Astrocyte (in vitro differentiated cells and primary cell): ENCODE measurements around the gene USP1. TPM values are rescaled to one million over a fixed set of nuclear protein-coding genes. Genes with fewer than 3 reads are reported as not detected.

ENCODE experiments used
- DNase-seq: peaks from one replicate; pipeline ENCODE4 v3.0.0-alpha.2; 2010; ENCODE audit warnings: low read depth
- FAIRE-seq: peaks from 2 replicates; lab custom pipeline; 2011; peaks lifted over from hg19 to GRCh38; lab: Jason Lieb, UNC
- H2AFZ ChIP-seq: 2 replicates; pipeline ENCODE4 v1.6.0; 2012; ENCODE audit warnings: low read depth, low read length, inconsistent platforms
- H3K27ac ChIP-seq: 2 replicates; pipeline ENCODE4 v1.5.1; 2011; ENCODE audit warnings: low read depth, low read length, inconsistent platforms
- H3K27me3 ChIP-seq: 2 replicates; pipeline ENCODE4 v1.6.0; 2011; ENCODE audit warnings: low read length, inconsistent platforms; ENCODE audit not compliant: insufficient read depth
- H3K36me3 ChIP-seq: 2 replicates; pipeline ENCODE4 v1.5.1; 2011; ENCODE audit warnings: low read length, inconsistent platforms; ENCODE audit not compliant: insufficient read depth
- H3K4me1 ChIP-seq: 2 replicates; pipeline ENCODE4 v1.5.1; 2011; ENCODE audit warnings: low read length, inconsistent platforms; ENCODE audit not compliant: insufficient read depth
- H3K4me2 ChIP-seq: 2 replicates; pipeline ENCODE4 v1.6.0; 2012; ENCODE audit warnings: low read length, inconsistent platforms
- H3K4me3 ChIP-seq: 2 replicates; pipeline ENCODE4 v1.5.1; 2011; ENCODE audit warnings: low read depth, mild to moderate bottlenecking, low read length, inconsistent platforms; ENCODE audit not compliant: insufficient read depth
- H3K79me2 ChIP-seq: 2 replicates; pipeline ENCODE4 v1.6.0; 2012; ENCODE audit warnings: mild to moderate bottlenecking, low read length, inconsistent platforms; ENCODE audit not compliant: insufficient read depth
- H3K9ac ChIP-seq: 2 replicates; pipeline ENCODE4 v1.6.0; 2012; ENCODE audit warnings: mild to moderate bottlenecking, low read length, inconsistent platforms
- H3K9me3 ChIP-seq: 2 replicates; pipeline ENCODE4 v1.5.1; 2012; ENCODE audit warnings: low read depth, mild to moderate bottlenecking, low read length, inconsistent platforms; ENCODE audit not compliant: insufficient read depth
- H4K20me1 ChIP-seq: 2 replicates; pipeline ENCODE4 v1.6.0; 2012; ENCODE audit warnings: low read length, inconsistent platforms; ENCODE audit not compliant: insufficient read depth
- H3K27ac Mint-ChIP-seq: one replicate; pipeline ENCODE4 v1.8.0; 2021; ENCODE audit warnings: mild to moderate bottlenecking, mixed read lengths; ENCODE audit not compliant: unreplicated experiment
- H3K27me3 Mint-ChIP-seq: one replicate; pipeline ENCODE4 v1.8.0; 2021; ENCODE audit warnings: low read depth, mixed read lengths; ENCODE audit not compliant: unreplicated experiment
- H3K36me3 Mint-ChIP-seq: one replicate; pipeline ENCODE4 v1.8.0; 2021; ENCODE audit warnings: low read depth, mixed read lengths; ENCODE audit not compliant: unreplicated experiment
- H3K4me1 Mint-ChIP-seq: one replicate; pipeline ENCODE4 v1.8.0; 2021; ENCODE audit warnings: low read depth, mixed read lengths; ENCODE audit not compliant: unreplicated experiment
- H3K4me3 Mint-ChIP-seq: one replicate; pipeline ENCODE4 v1.8.0; 2021; ENCODE audit warnings: mild to moderate bottlenecking, moderate library complexity, mixed read lengths; ENCODE audit not compliant: unreplicated experiment
- H3K9me3 Mint-ChIP-seq: one replicate; pipeline ENCODE4 v1.8.0; 2021; ENCODE audit warnings: mild to moderate bottlenecking, mixed read lengths; ENCODE audit not compliant: unreplicated experiment
- EZH2 ChIP-seq: IDR thresholded peaks from 2 replicates; pipeline ENCODE4 v1.6.1; 2012; ENCODE audit warnings: mild to moderate bottlenecking, low read length, inconsistent platforms; ENCODE audit not compliant: insufficient read depth
- total RNA-seq: library from RNA; stranded (reverse); gene quantifications from 2 replicates; pipeline ENCODE4 v1.2.1, GENCODE V29; 2021
- TF ChIP-seq, protein P1 (sequence below): IDR thresholded peaks from 2 replicates; pipeline ENCODE4 v1.5.1; 2011; ENCODE audit warnings: low read depth, mild to moderate bottlenecking, inconsistent platforms, low read length, moderate library complexity; ENCODE audit not compliant: insufficient read depth

USP1 gene
- total RNA-seq, 1 donor from 2014 or later: 12.8 TPM

DNA sequence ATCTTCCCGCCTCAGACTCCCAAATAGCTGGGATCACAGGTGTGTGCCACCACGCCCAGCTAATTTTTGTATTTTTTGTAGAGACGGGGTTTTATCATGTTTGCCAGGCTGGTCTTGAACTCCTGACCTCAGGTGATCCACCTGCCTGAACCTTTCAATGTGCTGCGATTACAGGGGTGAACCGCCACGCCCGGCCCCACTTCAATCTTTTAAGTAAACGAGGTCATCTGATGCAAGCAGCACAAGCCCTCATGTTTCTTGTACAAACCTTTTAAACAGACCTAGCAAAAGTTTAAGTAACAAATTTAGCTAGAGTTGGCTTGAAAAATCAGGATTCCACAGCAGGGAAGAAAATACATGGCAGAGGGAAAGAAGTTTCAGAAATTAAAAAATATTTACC, 21.2 kb upstream of the USP1 start:
- H3K27me3 Mint-ChIP-seq: no peaks in the 10 kb centered on the region
- H4K20me1 ChIP-seq: no peaks in the 10 kb centered on the region
- DNase-seq (no peak), FAIRE-seq (no peak)
- no peaks in the 10 kb centered on the region for H3K36me3 Mint-ChIP-seq
- no peak overlapping the region for H3K27ac Mint-ChIP-seq
- H3K27me3 ChIP-seq: no peaks in the 10 kb centered on the region
- H3K4me3 Mint-ChIP-seq: no peak overlapping the region
- no peak overlapping the region for H3K27ac ChIP-seq
- H3K79me2 ChIP-seq: no peaks in the 10 kb centered on the region
- H3K4me1 Mint-ChIP-seq: peaks cover 8% of the 10 kb centered on the region
- H3K4me3 ChIP-seq: no peak overlapping the region
- no peaks in the 10 kb centered on the region for H3K9me3 ChIP-seq
- H3K4me2 ChIP-seq: no peak overlapping the region
- H2AFZ ChIP-seq: no peak overlapping the region
- no peak for TF ChIP-seq EZH2
- TF ChIP-seq, protein P1, sequence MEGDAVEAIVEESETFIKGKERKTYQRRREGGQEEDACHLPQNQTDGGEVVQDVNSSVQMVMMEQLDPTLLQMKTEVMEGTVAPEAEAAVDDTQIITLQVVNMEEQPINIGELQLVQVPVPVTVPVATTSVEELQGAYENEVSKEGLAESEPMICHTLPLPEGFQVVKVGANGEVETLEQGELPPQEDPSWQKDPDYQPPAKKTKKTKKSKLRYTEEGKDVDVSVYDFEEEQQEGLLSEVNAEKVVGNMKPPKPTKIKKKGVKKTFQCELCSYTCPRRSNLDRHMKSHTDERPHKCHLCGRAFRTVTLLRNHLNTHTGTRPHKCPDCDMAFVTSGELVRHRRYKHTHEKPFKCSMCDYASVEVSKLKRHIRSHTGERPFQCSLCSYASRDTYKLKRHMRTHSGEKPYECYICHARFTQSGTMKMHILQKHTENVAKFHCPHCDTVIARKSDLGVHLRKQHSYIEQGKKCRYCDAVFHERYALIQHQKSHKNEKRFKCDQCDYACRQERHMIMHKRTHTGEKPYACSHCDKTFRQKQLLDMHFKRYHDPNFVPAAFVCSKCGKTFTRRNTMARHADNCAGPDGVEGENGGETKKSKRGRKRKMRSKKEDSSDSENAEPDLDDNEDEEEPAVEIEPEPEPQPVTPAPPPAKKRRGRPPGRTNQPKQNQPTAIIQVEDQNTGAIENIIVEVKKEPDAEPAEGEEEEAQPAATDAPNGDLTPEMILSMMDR: no peak
- no peaks in the 10 kb centered on the region for H3K4me1 ChIP-seq
- no peaks in the 10 kb centered on the region for H3K9me3 Mint-ChIP-seq
- no peaks in the 10 kb centered on the region for H3K36me3 ChIP-seq
- no peak overlapping the region for H3K9ac ChIP-seq

DNA sequence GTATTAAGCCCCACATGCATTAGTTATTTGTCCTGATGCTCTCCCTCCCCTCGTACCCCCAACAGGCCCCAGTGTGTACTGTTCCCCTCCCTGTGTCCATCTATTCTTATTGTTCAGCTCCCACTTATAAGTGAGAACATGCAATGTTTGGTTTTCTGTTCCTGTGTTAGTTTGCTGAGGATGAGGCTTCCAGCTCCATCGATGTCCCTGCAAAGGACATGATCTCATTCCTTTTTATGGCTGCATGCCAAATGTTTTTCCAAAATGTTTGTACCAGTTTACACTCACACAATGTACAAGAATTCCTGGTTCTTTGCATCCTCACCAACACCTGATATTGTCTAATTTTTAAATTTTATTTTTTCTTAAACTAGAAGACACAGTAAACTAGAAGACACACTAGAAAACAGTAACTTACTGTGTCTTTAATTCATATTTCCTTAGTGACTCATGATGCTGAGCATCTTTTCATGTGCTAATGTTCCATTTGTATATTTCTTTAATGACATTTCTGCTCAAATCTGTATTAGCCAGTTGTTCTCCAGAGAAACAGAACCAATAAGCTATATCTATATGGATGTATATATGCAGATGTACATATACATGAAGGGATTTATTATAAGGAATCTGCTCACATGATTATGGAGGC, 19.4 kb upstream of the USP1 start:
- Mint-ChIP-seq H3K27ac (no peak overlapping the region), H3K4me3 (no peak overlapping the region), H3K9me3 (no peaks in the 10 kb centered on the region), H3K27me3 (no peaks in the 10 kb centered on the region), H3K36me3 (no peaks in the 10 kb centered on the region), H3K4me1 (peaks cover 8% of the 10 kb centered on the region)
- H3K4me3 ChIP-seq: no peak overlapping the region
- FAIRE-seq: no peak
- no peaks in the 10 kb centered on the region for H3K27me3 ChIP-seq
- no peaks in the 10 kb centered on the region for H3K9me3 ChIP-seq
- no peaks in the 10 kb centered on the region for H3K36me3 ChIP-seq
- peak; percentile 21 for DNase-seq
- H3K27ac ChIP-seq: no peak overlapping the region
- no peaks in the 10 kb centered on the region for H4K20me1 ChIP-seq
- no peaks in the 10 kb centered on the region for H3K4me1 ChIP-seq
- H2AFZ ChIP-seq: no peak overlapping the region
- TF ChIP-seq EZH2: no peak
- TF ChIP-seq, protein P1: no peak
- H3K9ac ChIP-seq: no peak overlapping the region
- no peaks in the 10 kb centered on the region for H3K79me2 ChIP-seq
- H3K4me2 ChIP-seq: no peak overlapping the region

DNA sequence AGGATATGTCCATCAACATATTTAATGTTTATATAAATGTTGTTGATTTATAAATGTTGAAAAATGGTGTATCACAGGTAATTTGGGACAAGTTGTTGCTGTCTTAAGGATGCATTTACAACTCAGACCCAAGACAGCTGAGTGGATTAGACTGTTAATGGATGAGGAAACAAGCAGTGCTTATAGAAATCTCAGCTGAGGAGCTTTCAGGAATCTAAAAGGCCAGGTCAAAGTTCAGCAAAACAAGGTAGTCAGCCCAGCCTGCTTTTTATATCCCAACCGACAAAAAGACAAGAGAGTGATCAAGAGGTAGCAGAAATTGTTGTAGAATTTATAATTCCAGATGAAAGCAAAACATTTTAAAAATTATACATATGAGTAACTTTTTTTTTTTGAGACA, 16.6 kb upstream of the USP1 start:
- DNase-seq: no peak
- H3K9me3 ChIP-seq: no peaks in the 10 kb centered on the region
- H3K4me3 ChIP-seq: no peak overlapping the region
- H3K4me2 ChIP-seq: no peak overlapping the region
- Mint-ChIP-seq H3K27me3 (no peaks in the 10 kb centered on the region), H3K4me3 (no peak overlapping the region), H3K9me3 (no peaks in the 10 kb centered on the region), H3K27ac (no peak overlapping the region), H3K36me3 (no peaks in the 10 kb centered on the region), H3K4me1 (peaks cover 11% of the 10 kb centered on the region)
- no peaks in the 10 kb centered on the region for H3K27me3 ChIP-seq
- TF ChIP-seq, protein P1: no peak
- no peak for TF ChIP-seq EZH2
- H3K9ac ChIP-seq: no peak overlapping the region
- no peaks in the 10 kb centered on the region for H3K79me2 ChIP-seq
- FAIRE-seq: no peak
- H3K27ac ChIP-seq: no peak overlapping the region
- no peaks in the 10 kb centered on the region for H3K4me1 ChIP-seq
- H4K20me1 ChIP-seq: no peaks in the 10 kb centered on the region
- no peak overlapping the region for H2AFZ ChIP-seq
- H3K36me3 ChIP-seq: no peaks in the 10 kb centered on the region
